IMR-90 (cell line): ENCODE measurements around the gene NFASC.

ENCODE experiments used
- CTCF ChIP-seq: conservative IDR thresholded peaks from 2 replicates; pipeline ENCODE4 v1.5.1; 2012; ENCODE audit warnings: mild to moderate bottlenecking, low read depth, low read length, improper control_type of control experiment
- MXI1 ChIP-seq: IDR thresholded peaks from 2 replicates; pipeline ENCODE4 v1.6.1; 2012; ENCODE audit warnings: low read depth, mild to moderate bottlenecking, low read length, moderate library complexity, borderline replicate concordance
- POLR2A ChIP-seq: IDR thresholded peaks from 2 replicates; pipeline ENCODE4 v1.6.1; 2012; ENCODE audit warnings: mild to moderate bottlenecking, low read depth, low read length
- USF2 ChIP-seq: fragments of 150-350 bp; IDR thresholded peaks from 2 replicates; pipeline ENCODE4 v1.6.1; 2017; ENCODE audit warnings: mild to moderate bottlenecking, antibody characterized with exemption, low read length, low read depth

- TF ChIP-seq CTCF (no peak), POLR2A (no peak), USF2 (no peak), MXI1 (no peak)
Observed at GRCh38 chr1:205024679-205025078, 154.0 kb downstream of the NFASC start.
